HEK293 (cell line): ENCODE results near the gene CDC20.

Experiments
- CTCF ChIA-PET: fragments of 350-600 bp; formaldehyde crosslinking; extraction: SDS; loops from one replicate; lab custom pipeline; 2021; ENCODE audit warnings: antibody characterized with exemption; lab: Yijun Ruan, JAX
- POLR2A ChIA-PET: fragments of 300-600 bp; formaldehyde crosslinking; extraction: SDS; loops from one replicate; lab custom pipeline; 2020; ENCODE audit warnings: antibody characterized with exemption, inconsistent platforms; lab: Yijun Ruan, JAX
- H3K27ac ChIP-seq: fragments of 200-500 bp; sonication (Bioruptor generic); 2 replicates; pipeline ENCODE4 v1.5.1; 2014; ENCODE audit warnings: low read depth, low read length, control low read depth, inconsistent platforms; ENCODE audit errors: extremely low read depth
- H3K36me3 ChIP-seq, 2 experiments: fragments of 200-500 bp in 1 of 2; sonication (Bioruptor generic) in 1 of 2; 1 replicate in 1 of 2; 2 replicates in 1 of 2; pipeline ENCODE4 v1.5.1; 2014 to 2017; ENCODE audit warnings: inconsistent platforms in 2 of 2, low read length in 2 of 2; ENCODE audit not compliant: control insufficient read depth in 2 of 2, insufficient read depth in 1 of 2
- H3K4me1 ChIP-seq: fragments of 200-500 bp; sonication (Bioruptor generic); 2 replicates; pipeline ENCODE4 v1.5.1; 2014; ENCODE audit warnings: mild to moderate bottlenecking, low read length, inconsistent platforms; ENCODE audit not compliant: control insufficient read depth, insufficient read depth
- H3K4me3 ChIP-seq: 2 replicates; pipeline ENCODE4 v1.5.1; 2011; ENCODE audit warnings: low read depth, mild to moderate bottlenecking, control low read depth, low read length, moderate library complexity
- H3K9me3 ChIP-seq: fragments of 200-500 bp; sonication (Bioruptor generic); 2 replicates; pipeline ENCODE4 v1.5.1; 2014; ENCODE audit warnings: low read depth, low read length, inconsistent platforms; ENCODE audit not compliant: control insufficient read depth, insufficient read depth
- MYNN ChIP-seq: fragments of 450-650 bp; formaldehyde crosslinking; IDR thresholded peaks from 2 replicates; pipeline ENCODE4 v1.5.1; 2016; ENCODE audit warnings: missing biosample characterization, missing genetic modification characterization, borderline replicate concordance
- MZF1 ChIP-seq: fragments of 450-650 bp; formaldehyde crosslinking; IDR thresholded peaks from 2 replicates; pipeline ENCODE4 v1.5.1; 2017; ENCODE audit warnings: missing biosample characterization, missing genetic modification characterization, borderline replicate concordance
- PRDM1 ChIP-seq: fragments of 450-650 bp; formaldehyde crosslinking; IDR thresholded peaks from 2 replicates; pipeline ENCODE4; 2016; ENCODE audit warnings: missing biosample characterization, missing genetic modification characterization
- SCRT1 ChIP-seq: fragments of 450-650 bp; formaldehyde crosslinking; IDR thresholded peaks from 2 replicates; pipeline ENCODE4 v1.5.1; 2016; ENCODE audit warnings: missing biosample characterization, missing genetic modification characterization, borderline replicate concordance
- WT1 ChIP-seq: fragments of 450-650 bp; formaldehyde crosslinking; IDR thresholded peaks from 2 replicates; pipeline ENCODE4 v1.5.1; 2016; ENCODE audit warnings: missing biosample characterization, missing genetic modification characterization
- ZBTB17 ChIP-seq: fragments of 450-650 bp; formaldehyde crosslinking; IDR thresholded peaks from 2 replicates; pipeline ENCODE4 v1.5.1; 2016; ENCODE audit warnings: missing biosample characterization, missing genetic modification characterization
- ZBTB44 ChIP-seq: fragments of 450-650 bp; IDR thresholded peaks from 2 replicates; pipeline ENCODE4 v1.5.1; 2018; ENCODE audit warnings: missing biosample characterization, mild to moderate bottlenecking, missing genetic modification characterization
- ZBTB7A ChIP-seq: fragments of 450-650 bp; formaldehyde crosslinking; IDR thresholded peaks from 2 replicates; pipeline ENCODE4 v1.5.1; 2016; ENCODE audit warnings: low read depth, missing biosample characterization, missing genetic modification characterization
- ZNF214 ChIP-seq: fragments of 450-650 bp; formaldehyde crosslinking; IDR thresholded peaks from 2 replicates; pipeline ENCODE4 v1.5.1; 2017; ENCODE audit warnings: missing biosample characterization, mild to moderate bottlenecking, missing genetic modification characterization, borderline replicate concordance
- ZNF274 ChIP-seq, 2 experiments: fragments of 200-500 bp in 1 of 2; fragments of 450-650 bp in 1 of 2; sonication (Bioruptor generic) in 1 of 2; formaldehyde crosslinking in 1 of 2; IDR thresholded peaks; 2 replicates each; pipeline versions ENCODE4 v1.5.1 to v1.6.1; 2014 to 2016; ENCODE audit warnings: borderline replicate concordance in 1 of 2, inconsistent platforms in 1 of 2, low read length in 1 of 2, missing biosample characterization in 1 of 2, missing genetic modification characterization in 1 of 2
- ZNF302 ChIP-seq: fragments of 450-650 bp; formaldehyde crosslinking; IDR thresholded peaks from 2 replicates; pipeline ENCODE4 v1.5.1; 2016; ENCODE audit warnings: missing biosample characterization, missing genetic modification characterization, low read depth
- ZNF416 ChIP-seq: fragments of 450-650 bp; formaldehyde crosslinking; IDR thresholded peaks from 2 replicates; pipeline ENCODE4 v1.5.1; 2016; ENCODE audit warnings: missing biosample characterization, missing genetic modification characterization
- ZNF449 ChIP-seq: fragments of 450-650 bp; formaldehyde crosslinking; IDR thresholded peaks from 2 replicates; pipeline ENCODE4 v1.5.1; 2017; ENCODE audit warnings: missing biosample characterization, mild to moderate bottlenecking, missing genetic modification characterization, moderate library complexity
- ZNF510 ChIP-seq: fragments of 450-650 bp; formaldehyde crosslinking; IDR thresholded peaks from 2 replicates; pipeline ENCODE4 v1.5.1; 2018; ENCODE audit warnings: mild to moderate bottlenecking, missing genetic modification characterization, missing biosample characterization; ENCODE audit not compliant: insufficient replicate concordance
- ZNF514 ChIP-seq: fragments of 450-650 bp; formaldehyde crosslinking; IDR thresholded peaks from 2 replicates; pipeline ENCODE4 v1.5.1; 2016; ENCODE audit warnings: missing biosample characterization, missing genetic modification characterization
- ZNF747 ChIP-seq: fragments of 450-650 bp; formaldehyde crosslinking; IDR thresholded peaks from 2 replicates; pipeline ENCODE4 v1.5.1; 2016; ENCODE audit warnings: missing biosample characterization, missing genetic modification characterization
- ZNF76 ChIP-seq: fragments of 450-650 bp; formaldehyde crosslinking; IDR thresholded peaks from 2 replicates; pipeline ENCODE4; 2016; ENCODE audit warnings: low read depth, missing biosample characterization, missing genetic modification characterization, borderline replicate concordance
- TF ChIP-seq, protein P1 (sequence below): fragments of 450-650 bp; formaldehyde crosslinking; IDR thresholded peaks from 2 replicates; pipeline ENCODE4 v1.5.1; 2017; ENCODE audit warnings: missing biosample characterization, missing genetic modification characterization
- TF ChIP-seq, protein P2 (sequence below): fragments of 450-650 bp; formaldehyde crosslinking; IDR thresholded peaks from 2 replicates; pipeline ENCODE4 v1.5.1; 2016; ENCODE audit warnings: missing biosample characterization, missing genetic modification characterization
- TF ChIP-seq, protein P3 (sequence below): fragments of 450-650 bp; formaldehyde crosslinking; IDR thresholded peaks from 2 replicates; pipeline ENCODE4 v1.5.1; 2016; ENCODE audit warnings: missing biosample characterization, missing genetic modification characterization, borderline replicate concordance

CDC20 gene

DNA sequence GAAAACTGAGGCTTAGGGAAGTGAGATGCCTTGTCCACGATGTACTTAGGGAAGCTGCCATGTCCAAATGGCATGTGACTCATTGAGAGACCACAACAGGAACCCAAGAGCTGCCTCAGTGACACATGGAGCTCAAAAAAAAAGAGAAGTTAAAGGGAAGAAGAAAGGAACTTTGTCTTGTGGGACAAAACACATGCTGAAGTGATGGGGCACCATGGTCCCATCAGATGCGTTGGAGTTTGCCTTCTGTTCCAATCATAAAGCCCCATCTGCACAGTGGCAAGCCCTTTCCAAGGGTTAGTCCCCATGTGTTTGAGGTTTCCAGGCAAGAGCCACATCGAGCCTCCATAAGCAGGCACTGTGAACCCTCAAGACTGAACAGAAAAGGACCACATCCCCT lies 22.8 kb downstream of the CDC20 start:
- TF ChIP-seq SCRT1 (no peak), ZNF274 (IDR thresholded peaks at IDR 0.05; ENCODE audit: low read length) (no peak), ZNF274 (tag by site-specific recombination; IDR thresholded peaks at IDR 0.05; ENCODE audit: borderline replicate concordance) (no peak), PRDM1 (no peak), ZNF449 (no peak), ZNF514 (tag by site-specific recombination) (no peak), ZNF302 (tag by site-specific recombination) (no peak), ZBTB44 (no peak), ZNF76 (no peak), ZNF510 (tag by site-specific recombination) (no peak), ZNF416 (tag by site-specific recombination) (no peak), ZNF214 (tag by site-specific recombination) (no peak), WT1 (no peak), MYNN (tag by site-specific recombination) (no peak), ZBTB17 (no peak)
- TF ChIP-seq, protein P1, sequence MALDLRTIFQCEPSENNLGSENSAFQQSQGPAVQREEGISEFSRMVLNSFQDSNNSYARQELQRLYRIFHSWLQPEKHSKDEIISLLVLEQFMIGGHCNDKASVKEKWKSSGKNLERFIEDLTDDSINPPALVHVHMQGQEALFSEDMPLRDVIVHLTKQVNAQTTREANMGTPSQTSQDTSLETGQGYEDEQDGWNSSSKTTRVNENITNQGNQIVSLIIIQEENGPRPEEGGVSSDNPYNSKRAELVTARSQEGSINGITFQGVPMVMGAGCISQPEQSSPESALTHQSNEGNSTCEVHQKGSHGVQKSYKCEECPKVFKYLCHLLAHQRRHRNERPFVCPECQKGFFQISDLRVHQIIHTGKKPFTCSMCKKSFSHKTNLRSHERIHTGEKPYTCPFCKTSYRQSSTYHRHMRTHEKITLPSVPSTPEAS (tag by site-specific recombination), result no peak
- TF ChIP-seq, protein P2, sequence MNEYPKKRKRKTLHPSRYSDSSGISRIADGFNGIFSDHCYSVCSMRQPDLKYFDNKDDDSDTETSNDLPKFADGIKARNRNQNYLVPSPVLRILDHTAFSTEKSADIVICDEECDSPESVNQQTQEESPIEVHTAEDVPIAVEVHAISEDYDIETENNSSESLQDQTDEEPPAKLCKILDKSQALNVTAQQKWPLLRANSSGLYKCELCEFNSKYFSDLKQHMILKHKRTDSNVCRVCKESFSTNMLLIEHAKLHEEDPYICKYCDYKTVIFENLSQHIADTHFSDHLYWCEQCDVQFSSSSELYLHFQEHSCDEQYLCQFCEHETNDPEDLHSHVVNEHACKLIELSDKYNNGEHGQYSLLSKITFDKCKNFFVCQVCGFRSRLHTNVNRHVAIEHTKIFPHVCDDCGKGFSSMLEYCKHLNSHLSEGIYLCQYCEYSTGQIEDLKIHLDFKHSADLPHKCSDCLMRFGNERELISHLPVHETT (tag by site-specific recombination), result no peak
- TF ChIP-seq, all 188 proteins: peak for 0
- POLR2A ChIA-PET, result interaction anchor here (1.4 kb wide), 1 partner anchor 13 kb away, joined by 5 read pairs; the partner anchor contains the start of gene ELOVL1
- Histone ChIP-seq H3K36me3 (peaks cover 11 to 58% of the 10 kb centered on the region in 2 experiments; a peak in 2 of 3 replicates), H3K4me3 (no peak overlapping the region), H3K27ac (no peak overlapping the region), H3K4me1 (no peaks in the 10 kb centered on the region), H3K9me3 (no peaks in the 10 kb centered on the region)
- CTCF ChIA-PET, result no interaction called here

GRCh38 chr1:43382027-43382779 lies 23.4 kb downstream of the CDC20 start:
- H3K4me3 ChIP-seq, result no peak overlapping the region
- H3K4me1 ChIP-seq, result no peaks in the 10 kb centered on the region
- H3K36me3 ChIP-seq, result peaks cover 11 to 64% of the 10 kb centered on the region in 2 experiments; a peak in 2 of 3 replicates
- POLR2A ChIA-PET, result interaction anchor here (1.4 kb wide), 1 partner anchor 14 kb away, joined by 5 read pairs; the partner anchor contains the start of gene ELOVL1
- H3K9me3 ChIP-seq, result no peaks in the 10 kb centered on the region
- CTCF ChIA-PET, result no interaction called here
- H3K27ac ChIP-seq, result no peak overlapping the region
- TF ChIP-seq ZNF747 (tag by site-specific recombination), result no peak
- TF ChIP-seq, protein P3, sequence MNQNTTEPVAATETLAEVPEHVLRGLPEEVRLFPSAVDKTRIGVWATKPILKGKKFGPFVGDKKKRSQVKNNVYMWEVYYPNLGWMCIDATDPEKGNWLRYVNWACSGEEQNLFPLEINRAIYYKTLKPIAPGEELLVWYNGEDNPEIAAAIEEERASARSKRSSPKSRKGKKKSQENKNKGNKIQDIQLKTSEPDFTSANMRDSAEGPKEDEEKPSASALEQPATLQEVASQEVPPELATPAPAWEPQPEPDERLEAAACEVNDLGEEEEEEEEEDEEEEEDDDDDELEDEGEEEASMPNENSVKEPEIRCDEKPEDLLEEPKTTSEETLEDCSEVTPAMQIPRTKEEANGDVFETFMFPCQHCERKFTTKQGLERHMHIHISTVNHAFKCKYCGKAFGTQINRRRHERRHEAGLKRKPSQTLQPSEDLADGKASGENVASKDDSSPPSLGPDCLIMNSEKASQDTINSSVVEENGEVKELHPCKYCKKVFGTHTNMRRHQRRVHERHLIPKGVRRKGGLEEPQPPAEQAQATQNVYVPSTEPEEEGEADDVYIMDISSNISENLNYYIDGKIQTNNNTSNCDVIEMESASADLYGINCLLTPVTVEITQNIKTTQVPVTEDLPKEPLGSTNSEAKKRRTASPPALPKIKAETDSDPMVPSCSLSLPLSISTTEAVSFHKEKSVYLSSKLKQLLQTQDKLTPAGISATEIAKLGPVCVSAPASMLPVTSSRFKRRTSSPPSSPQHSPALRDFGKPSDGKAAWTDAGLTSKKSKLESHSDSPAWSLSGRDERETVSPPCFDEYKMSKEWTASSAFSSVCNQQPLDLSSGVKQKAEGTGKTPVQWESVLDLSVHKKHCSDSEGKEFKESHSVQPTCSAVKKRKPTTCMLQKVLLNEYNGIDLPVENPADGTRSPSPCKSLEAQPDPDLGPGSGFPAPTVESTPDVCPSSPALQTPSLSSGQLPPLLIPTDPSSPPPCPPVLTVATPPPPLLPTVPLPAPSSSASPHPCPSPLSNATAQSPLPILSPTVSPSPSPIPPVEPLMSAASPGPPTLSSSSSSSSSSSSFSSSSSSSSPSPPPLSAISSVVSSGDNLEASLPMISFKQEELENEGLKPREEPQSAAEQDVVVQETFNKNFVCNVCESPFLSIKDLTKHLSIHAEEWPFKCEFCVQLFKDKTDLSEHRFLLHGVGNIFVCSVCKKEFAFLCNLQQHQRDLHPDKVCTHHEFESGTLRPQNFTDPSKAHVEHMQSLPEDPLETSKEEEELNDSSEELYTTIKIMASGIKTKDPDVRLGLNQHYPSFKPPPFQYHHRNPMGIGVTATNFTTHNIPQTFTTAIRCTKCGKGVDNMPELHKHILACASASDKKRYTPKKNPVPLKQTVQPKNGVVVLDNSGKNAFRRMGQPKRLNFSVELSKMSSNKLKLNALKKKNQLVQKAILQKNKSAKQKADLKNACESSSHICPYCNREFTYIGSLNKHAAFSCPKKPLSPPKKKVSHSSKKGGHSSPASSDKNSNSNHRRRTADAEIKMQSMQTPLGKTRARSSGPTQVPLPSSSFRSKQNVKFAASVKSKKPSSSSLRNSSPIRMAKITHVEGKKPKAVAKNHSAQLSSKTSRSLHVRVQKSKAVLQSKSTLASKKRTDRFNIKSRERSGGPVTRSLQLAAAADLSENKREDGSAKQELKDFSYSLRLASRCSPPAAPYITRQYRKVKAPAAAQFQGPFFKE (tag by site-specific recombination), result no peak
- peak; percentile 85; the same call in 1 of the 2 replicates for TF ChIP-seq MZF1
- TF ChIP-seq ZNF76, result no peak
- TF ChIP-seq ZBTB7A (tag by site-specific recombination), result no peak
- TF ChIP-seq, protein P1 (tag by site-specific recombination), result no peak
